Kidney capillary endothelial cell (primary cell): ENCODE results near the gene CTIF.

Experiments
- DNase-seq: peaks from one replicate; pipeline ENCODE4 v3.0.0-alpha.2; 2018; ENCODE audit warnings: low spot score

Gene CTIF

DNA sequence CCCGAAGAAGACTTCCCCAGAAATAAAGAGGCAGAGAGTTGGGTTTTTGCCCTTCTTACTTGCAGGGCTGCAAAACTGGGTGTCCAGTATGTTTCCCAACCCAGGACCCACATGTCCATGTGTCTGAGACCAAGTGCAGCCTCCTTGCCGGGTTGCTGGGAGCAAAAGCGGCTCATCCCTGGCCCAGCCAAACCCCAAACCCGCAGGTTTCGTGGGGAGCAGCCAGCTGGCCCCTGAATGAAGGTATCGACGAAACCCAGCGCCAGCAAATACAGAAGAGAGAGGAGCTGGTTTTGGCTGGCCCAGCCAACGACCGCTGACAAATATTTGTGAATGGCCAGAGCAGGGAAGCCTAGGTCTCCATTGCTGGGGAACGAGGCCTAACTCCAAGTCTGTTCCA lies 214.9 kb downstream of the CTIF start:
- DNase-seq = no peak

DNA sequence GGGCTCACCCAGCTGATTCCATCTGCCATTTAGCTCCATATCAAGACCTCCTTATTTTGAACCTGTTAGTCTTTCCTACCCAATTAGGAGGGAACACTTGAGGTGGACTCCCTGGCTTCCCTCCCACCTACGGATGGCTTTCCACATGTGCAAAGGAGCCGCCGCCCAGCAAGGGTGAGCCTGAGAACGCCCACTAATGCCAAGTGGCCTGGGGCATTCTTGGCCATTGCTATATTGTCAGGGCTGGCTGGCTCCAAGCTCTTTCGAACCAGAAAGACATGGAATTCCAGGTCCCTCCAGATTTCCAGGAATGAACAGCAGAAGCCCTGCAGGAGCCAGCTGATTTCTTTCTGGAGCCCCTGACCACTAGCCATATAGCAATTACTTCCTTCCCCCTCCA lies 215.7 kb downstream of the CTIF start:
- DNase-seq = no peak

DNA sequence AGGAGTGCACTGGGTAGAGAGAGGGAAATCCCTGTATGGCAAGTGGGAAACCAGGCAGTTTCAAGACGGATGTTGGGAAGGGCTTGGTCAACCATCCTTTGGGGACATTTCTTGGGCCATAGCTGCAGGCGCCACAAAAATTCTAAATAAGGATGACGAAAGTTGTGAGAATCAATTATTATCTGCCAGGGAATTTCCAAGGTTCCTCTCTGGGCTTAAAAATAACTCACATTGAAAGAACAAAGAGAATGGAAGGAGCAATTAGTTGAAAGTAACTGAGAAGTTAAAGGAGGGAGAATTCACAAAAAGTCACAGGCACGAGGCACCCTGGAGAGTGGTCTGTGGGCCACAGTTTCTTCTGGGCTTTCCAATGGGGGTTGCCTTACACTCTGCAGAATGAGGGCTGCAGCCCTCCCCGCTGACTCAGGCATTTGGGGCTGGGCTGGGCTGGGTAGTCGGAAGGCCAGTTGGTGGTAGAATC lies 216.2 kb downstream of the CTIF start:
- DNase-seq = no peak

DNA sequence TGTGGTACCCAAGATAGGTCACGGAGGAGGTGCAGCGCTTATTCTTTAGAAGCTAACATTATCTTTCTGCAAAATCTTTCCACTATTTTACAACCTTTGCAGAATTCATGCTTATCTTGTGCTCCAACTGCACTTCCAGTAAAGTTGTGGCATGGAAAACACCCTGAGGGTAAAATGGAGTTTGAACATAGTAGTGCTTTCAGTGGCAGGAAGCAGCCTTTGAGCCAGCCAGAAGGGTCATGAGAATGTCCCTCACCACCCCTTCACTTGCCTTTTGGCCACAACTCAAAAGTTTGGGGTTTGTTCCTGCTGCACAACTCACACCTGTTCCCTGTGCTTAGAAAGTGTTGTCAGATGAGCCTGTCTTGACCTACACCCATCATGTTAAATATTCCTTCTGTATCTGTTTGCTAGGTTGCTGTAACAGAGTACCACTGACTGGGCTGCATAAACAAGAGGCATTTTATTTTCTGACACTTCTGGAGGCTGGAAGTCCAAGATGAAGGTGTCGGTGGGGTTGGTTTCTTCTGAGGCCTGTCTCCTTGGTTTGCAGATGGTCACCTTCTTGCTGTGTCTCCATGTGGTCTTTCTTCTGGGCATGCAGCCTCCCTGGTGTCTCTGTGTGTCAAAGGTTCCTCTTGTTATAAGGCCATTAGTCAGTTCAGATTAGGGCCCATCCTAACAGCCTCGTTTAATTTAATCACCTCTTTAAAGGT lies 217.8 kb downstream of the CTIF start:
- no peak for DNase-seq

DNA sequence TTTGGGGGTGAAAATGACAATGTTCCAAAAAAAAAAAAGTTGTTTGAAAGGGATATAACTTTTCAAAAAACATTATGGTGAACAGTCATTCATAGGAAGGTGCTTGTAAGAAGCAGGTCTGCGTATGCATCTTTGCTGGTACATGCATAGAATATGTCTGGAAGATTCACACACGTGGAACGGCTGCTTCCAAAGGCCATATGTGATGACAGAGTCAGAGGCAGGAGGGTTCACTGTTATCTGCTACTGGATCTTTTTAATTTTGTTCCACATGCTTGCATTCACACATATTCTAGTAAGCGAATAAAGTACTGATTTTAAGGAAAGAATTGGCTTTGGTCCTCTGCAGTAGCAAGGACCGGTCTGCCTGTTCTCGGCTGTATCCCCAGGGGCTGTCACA lies 218.5 kb downstream of the CTIF start:
- no peak for DNase-seq

DNA sequence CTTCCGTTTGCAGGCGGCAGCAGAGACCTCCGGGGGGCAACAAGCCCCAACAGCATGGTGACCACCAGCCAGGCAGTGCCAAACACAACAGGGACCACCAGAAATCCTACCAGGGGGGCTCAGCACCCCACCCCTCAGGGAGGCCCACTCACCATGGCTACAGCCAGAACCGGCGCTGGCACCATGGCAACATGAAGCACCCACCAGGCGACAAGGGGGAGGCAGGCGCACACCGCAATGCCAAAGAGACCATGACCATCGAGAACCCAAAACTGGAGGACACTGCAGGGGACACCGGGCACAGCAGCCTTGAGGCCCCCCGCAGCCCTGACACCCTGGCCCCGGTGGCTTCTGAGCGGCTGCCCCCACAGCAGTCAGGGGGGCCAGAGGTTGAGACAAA lies 219.1 kb downstream of the CTIF start:
- no peak for DNase-seq

DNA sequence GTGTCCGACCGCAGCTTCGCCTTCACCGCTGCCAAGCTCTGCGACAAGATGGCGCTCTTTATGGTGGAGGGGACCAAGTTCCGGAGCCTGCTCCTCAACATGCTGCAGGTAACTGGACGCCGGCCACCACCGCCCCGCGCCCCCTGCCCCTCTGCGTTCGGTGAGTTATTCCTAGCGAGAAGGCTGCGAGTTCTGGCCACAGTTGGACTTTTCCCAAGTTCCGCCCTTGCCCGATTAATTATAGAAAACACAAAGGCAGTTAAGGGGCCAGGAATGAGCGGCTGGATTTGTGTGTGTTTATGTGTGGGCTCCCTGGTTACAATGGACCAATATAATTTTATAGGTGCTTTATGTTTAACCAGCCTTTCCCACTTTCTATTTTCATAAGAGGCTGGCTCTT lies 222.8 kb downstream of the CTIF start:
- no peak for DNase-seq

DNA sequence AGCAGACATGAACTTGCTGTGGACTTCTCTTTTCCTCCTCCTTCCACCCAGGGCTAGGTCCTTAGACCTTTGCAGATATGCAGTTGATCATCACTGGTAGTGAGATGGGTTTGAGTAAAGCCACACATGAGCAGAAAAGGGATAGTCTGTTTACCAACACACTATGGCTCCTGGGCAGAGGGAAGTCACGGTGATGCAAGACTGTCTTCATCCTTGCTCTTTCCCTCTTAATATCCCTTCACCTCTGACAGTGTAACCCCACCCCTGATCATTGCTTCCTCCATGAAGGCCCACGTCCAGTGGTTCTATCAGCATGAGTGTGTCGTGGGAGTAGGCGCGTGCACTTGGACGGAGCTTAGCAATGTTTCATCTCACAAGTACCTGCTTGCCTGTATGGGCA lies 223.2 kb downstream of the CTIF start:
- DNase-seq = no peak

DNA sequence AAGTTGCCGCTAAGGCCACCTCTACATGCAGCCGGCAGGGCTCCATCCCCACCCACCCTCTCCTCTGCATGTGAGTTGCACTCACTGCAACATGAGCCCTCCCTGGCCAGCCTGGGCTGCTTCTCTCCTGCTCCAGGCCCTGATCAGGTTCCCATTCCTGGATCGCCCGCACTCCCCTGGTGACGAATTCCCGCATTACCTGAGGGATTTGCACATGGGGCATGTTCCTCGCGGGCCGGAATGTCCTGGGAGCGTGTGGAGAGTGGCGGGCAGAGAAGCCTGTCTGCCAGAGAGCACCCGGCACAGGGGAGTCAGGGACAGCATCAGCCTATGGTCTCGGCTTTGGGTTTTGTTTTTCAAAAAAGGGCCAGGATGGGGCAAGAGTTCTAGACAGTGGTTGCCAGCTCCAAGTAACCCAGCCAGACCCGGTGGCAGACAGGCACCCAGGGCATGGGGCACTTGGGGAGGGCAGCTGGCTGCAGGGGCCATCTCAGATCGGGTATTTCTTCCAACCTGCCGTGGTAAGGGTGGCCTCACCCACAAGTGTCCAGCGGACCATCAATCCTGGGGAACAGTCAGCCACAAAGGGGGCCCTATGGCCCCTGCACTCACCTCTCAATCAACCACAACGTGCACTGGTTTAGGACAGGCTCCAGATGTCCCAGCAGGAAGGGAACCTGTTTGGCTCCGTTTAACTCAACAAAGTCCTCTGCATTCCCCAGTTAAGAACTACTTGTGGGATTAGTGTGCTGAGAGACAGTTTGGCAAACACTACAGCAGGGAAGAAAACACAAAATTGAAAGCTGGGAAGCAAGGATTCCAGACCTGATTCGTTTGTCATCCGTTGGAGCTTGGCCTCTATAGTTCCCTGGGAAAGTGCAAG lies 224.2 kb downstream of the CTIF start:
- DNase-seq = no peak

DNA sequence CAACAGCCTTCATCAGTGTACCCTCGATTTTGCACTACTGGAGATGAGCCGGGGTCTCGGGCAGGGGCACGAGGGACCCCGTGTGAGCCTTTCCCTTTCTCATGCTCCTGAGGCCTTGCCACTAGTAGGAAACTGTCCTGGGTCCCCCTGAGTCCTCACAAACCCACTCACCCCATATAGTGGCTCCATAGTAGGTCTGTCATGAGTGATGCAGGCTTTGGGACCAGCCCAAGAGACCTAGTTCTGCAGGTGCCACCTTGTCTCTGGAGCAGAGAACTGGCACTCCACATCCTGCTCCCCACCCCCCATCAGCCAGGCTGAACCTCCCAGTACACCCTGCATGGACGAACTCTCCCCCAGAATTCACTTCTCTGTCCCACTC lies 224.9 kb downstream of the CTIF start:
- no peak for DNase-seq

DNA sequence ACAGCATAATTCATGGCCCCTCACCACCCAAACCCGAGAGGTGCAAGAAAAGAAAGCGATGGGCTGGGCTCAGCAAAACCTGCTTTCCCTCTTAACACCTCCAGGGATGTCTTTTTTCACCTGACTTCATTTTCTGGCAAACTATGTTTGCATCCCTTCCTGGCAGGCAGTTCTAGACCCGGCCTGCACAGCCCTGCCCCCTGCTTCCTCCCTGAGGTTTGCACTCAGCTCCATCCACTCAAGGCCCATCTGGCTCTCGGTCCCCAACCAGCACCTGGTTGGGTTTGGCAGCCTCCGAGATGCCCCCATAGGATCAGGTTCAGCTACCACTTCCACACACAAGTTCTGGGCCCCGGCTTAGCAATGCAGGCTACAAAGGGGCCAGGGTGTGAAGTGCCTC lies 226.2 kb downstream of the CTIF start:
- no peak for DNase-seq

DNA sequence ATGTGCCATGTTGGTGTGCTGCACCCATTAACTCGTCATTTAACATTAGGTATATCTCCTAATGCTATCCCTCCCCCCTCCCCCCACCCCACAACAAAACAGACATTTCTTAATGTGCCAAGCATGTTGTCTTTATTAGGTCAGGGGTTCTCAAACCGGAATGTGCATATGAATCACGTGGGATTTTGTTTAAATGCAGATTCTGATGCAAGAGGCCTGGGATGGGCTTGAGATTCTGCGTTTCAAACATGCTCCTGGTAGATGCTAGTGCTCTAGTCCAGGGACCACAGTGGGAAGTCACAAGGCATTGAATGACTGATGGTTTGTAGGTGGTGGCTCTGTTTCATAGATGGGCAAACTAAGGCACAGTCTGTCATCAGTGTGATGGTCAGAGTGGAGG lies 227.2 kb downstream of the CTIF start:
- DNase-seq = no peak

DNA sequence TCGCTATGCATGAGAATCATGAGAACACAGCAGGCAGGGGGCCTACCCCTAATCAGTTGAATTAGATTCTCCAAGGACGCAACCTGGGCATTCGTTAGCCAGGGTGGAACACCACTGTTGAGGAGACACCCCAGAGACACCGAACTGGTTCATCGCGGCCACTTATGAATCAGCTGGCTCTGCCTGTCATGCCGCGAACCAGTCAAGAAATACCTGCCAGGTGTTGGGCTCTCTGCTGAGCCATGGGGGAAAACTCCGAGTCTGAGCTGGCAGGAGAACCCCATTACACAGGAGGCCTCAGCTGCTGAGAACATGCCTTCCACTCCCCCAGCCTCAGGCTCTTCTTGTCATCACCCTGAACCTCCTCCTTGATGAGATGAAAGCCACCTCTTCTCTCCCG lies 227.7 kb downstream of the CTIF start:
- no peak for DNase-seq

DNA sequence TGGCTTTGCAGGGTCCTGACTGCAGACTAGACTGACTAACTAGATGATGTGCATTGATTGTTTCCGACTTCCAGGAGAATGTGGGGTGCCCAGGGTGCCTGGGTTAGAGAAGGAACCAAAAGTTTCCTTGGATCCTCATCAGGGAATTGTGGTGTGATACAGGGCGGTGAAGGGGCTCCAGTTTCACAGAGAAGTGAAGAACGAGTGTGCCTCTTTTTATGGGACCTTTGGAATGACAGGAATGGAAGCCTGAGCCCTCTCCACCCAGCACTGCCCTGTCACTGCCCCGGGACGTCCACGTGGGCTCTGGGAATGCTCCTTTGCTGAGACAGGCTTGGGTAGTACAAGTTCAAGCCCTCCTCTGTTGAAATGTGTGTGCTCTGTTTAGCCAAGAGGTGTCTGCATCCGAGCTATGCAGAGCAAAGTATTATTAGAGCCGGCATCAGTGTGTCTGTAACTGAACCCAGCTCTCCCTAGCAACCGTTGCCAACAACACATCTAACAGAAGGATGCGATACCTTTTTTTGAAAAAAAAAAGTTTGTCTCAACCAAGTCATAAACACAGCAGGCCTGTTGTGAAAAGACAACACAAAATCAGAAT lies 228.4 kb downstream of the CTIF start:
- DNase-seq = no peak

DNA sequence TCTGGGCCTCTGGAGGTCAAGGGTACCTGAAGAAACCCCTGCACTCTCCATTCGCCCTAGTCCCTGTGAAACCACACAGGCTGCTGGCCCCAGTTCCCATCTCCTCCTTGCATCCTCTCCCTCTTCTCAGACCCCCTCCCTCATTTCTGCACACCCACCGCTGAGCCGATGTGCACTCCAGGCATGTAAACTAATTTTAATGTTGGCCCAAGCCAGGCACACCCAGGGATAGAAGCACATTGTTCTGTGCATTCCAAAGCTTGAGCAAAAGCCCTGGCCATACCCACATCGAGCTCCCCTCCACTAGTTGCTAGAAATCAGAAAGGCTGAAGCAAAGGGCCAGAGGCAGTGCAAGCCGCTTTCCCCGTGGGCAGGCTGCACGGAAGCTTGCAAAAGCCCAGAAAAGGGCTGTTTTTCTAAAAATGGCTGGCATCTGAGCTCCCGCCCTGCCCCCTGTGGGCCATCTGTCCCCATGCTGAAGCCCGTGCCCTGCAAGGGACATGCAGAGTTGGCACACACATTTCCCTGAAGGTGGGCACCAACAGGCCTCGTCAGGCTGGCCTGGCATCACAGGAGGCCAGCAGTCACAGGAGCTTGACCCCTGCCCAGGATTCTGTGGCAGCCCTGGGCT lies 230.3 kb downstream of the CTIF start:
- no peak for DNase-seq

DNA sequence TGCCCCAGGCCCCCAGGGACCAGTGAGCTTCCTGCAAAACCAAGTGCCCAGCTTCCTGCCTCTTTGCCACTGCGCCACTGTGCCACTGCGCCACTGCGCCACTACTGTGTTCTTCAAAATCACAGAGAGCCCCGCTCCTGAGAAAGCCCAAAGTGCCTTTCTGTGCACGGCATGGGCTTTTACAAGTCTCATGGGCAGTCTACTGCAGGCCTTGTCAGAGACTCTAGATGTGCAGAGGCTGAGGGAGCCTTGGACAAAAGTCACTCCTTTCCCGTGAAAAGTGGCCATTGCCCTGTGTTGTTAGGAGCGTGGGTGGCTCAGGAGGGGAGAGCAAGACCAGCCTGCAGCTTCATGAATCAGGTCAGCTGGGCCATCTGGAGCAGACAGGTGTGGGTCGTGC lies 231.4 kb downstream of the CTIF start:
- no peak for DNase-seq

DNA sequence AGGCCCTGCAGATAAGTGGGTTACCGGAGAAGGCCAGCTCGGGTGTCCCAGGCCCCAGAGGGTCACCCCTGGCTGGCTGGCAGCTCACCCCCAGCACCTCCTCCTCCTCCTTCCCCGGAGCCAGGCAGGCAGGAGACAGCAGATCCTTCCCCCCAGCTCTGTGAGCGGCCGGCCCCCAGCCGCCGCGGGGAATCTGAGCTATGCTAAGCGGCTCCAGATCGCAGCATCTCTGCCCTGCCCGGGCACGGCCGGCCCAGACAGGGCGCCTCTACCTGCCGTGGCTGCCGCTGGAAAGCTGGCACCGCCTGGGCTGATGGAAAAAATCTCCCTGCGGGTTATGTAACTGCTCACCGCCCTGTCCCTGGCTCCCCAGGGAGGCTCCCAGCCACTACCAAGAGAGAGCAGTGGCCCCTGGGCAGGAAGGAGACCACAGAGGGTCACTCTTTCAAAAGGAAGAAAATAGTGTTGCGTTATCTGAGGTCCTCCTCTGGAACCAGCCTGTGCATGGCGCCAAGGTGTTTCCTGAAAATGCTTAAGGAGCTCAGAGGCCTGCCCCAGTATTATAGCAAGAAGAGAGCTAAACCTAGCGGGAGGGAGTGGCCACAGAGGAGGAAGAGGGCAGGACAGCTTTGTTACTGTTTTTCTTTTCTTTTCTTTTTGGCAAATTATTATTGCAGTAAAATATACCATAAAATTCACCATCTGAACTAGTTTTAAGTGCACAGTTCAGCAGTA lies 233.0 kb downstream of the CTIF start:
- no peak for DNase-seq

DNA sequence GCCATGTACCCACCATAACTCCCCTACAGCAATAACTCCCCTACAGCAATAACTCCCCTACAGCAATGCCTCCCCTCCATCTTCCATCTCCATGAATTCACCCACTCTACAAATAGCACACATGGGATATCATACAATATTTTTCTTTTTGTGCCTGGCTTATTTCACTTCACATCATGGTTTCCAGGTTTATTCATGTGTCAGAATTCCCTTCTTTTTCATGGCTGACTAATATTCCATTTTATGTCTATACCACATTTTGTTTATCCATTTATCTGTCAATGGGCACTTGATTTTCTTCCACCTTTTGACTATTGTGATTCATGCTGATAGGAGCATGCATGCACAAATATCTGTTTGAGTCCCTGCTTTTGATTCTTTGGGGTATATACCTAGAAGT lies 233.6 kb downstream of the CTIF start:
- DNase-seq = no peak

DNA sequence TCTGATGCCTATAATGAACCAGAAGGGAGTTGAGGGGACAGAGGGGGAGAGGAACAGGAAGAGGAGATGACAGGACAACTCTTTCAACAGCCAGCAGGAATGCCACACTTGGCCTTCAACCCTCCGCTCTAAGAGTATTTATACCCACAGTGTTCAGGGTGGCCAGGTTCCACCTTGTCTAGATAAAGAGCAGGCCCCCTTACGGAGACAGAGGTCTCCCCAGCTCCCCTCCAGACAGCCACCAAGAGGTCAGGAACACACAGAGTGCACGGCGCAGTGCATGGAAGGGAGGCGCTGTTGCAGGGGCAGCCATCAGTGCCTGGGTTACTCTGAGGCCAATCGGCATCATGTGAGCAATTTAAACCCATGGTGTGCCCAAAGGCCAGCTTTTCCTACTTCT lies 235.0 kb downstream of the CTIF start:
- DNase-seq = no peak

DNA sequence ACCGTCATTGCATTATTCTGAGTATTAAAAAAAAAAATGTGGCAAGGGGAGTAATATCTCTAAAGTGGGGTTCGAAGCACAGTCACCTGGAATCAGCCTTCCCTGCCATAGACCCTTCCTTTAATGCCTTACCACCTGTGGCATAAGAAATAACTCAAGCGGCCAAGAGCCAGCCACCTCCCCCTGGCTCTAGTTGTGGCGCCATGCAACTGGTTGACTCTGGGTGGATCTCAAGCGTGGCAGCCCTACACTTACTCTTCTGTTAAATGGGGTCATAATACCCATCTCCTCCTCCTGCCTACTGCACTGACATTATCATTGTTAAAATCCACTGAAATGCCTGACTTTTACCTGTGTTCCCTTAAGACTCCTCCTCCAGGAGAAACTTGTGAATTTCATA lies 236.1 kb downstream of the CTIF start:
- no peak for DNase-seq

DNA sequence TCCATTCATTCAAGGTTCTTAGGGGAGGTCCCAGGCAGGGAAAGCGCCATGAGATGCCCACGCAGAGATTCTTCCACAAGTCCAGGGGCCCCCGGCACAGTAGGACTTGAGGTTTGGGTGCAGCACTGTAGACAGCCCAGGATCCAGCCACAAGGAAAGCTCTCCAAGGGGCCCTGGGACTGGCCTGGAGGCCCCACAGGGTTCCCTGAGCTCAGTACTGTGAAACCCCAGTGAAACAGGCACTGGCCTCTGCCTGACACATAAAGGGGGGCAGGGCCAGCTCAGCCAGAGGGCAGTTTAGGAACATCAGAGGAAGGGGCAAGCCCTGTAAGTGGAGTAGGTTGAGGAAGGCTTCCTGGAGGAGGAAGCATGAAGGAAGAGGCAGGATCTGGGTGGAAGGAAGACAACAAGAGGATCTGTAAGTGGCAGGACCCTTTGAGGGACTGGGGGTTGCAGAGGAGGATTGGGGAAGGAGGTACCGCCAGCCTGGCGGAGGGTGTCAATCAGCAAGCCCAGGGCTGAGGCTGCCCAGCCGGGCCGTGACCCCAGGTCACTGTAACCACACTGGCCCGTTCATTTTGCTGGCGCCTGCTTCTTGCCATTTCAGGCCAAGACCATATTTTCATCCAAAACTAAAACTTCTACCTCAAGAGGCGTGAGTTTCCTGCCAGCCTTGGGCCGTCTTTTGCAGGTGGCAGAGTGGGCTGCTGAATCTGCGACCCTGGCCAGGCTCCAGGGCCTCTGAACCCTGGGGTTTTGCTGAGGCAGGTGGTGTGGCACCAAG lies 236.7 kb downstream of the CTIF start:
- DNase-seq = no peak
